ENCODE data around the gene EFCAB14.
"Not testable (repeated sequence)": the region's sequence is repeated elsewhere in the genome, so short reads cannot be mapped to it uniquely, and the experiment has no call there.

The EFCAB14 gene

DNA sequence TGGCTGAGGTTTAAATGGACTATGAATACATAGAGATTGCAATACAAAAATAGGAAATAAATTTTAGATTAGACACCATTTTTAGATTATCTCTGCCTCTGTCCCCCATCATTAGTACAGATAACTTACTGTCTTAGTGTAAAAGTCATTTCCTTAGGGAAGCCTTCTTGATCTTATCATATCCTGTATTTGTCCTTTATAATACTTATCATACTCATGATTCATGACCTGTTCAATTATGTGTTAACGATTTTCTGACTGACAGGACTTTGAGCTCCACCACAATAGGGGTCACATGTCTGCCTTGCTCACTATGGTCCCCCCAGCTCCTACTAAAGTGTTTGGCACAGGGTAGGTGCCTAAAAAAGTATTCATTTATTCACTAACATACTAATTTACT, 32.7 kb downstream of the EFCAB14 start:
- no peak for DNase-seq (ENCODE audit: low read depth in 2 of 2)

- no peak for DNase-seq (ENCODE audit: low read depth in 2 of 2)
Measured at GRCh38 chr1:46684670-46685069, 34.2 kb downstream of the EFCAB14 start.

- no peak for DNase-seq (ENCODE audit: low read depth in 2 of 2)
Measured at GRCh38 chr1:46682064-46682463, 36.9 kb downstream of the EFCAB14 start.

- no peak for DNase-seq (ENCODE audit: low read depth in 2 of 2)
Measured at GRCh38 chr1:46681333-46682034, 37.4 kb downstream of the EFCAB14 start.

GRCh38 chr1:46679789-46680573, 38.9 kb downstream of the EFCAB14 start:
- DNase-seq (ENCODE audit: low read depth in 2 of 2), result no peak

DNA sequence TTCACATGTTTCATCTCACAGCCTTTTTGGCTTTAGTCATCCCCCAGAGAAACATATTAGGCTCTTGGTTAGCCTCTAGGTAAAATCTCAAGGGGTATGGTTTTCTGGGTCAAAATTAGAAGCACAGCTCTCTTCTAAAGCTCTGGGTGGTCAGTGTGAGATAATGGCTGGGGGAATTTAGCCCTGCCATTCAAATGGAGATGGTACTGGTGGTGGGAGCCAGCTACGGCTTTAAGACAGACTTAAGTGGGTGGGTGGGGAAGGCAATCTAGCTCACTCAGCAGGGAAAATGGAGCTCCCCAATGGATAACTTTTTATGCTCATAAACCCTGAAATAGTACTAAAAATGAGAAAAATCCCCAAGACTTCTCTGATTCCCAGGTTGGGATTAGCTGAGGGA, 41.6 kb downstream of the EFCAB14 start:
- DNase-seq (ENCODE audit: low read depth in 2 of 2), result no peak

- no peak for DNase-seq (ENCODE audit: low read depth in 2 of 2)
Measured at GRCh38 chr1:46676531-46676930, 42.4 kb downstream of the EFCAB14 start.

- no peak for DNase-seq (ENCODE audit: low read depth in 2 of 2)
Measured at GRCh38 chr1:46675549-46676314, 43.2 kb downstream of the EFCAB14 start.

GRCh38 chr1:46673749-46674182, 45.1 kb downstream of the EFCAB14 start:
- DNase-seq (ENCODE audit: low read depth in 2 of 2), result no peak

- no peak for DNase-seq (ENCODE audit: low read depth in 2 of 2)
Measured at GRCh38 chr1:46672696-46673095, 46.2 kb downstream of the EFCAB14 start.

DNA sequence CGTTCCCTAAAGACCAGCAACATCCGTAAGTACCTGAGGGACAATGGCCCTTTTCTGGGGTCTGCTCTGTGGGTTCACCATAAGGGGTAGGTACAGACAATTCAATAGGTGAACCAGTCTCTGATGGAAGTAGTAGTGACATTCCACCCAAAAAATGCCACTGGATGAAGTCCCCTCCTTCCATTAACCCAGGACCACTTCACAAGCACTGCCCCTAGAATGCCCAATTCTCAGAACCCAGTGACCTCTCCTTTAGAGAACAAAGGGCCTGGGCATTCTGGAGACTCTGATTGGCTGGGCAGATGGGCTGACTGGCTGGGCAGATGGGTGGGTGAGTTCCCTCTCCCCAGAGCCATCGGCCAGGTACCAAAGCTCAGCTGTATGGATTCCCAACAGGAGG, 47.4 kb downstream of the EFCAB14 start, which contains the start of gene TEX38:
TEX38 (plus strand) TSS at position 301 of the 400 bp plus-strand sequence; CDS start at position 382, 81 bp downstream.
- DNase-seq (ENCODE audit: low read depth in 2 of 2), result no peak

GRCh38 chr1:46670134-46670533, 48.8 kb downstream of the EFCAB14 start:
- no peak for DNase-seq (ENCODE audit: low read depth in 2 of 2)

DNA sequence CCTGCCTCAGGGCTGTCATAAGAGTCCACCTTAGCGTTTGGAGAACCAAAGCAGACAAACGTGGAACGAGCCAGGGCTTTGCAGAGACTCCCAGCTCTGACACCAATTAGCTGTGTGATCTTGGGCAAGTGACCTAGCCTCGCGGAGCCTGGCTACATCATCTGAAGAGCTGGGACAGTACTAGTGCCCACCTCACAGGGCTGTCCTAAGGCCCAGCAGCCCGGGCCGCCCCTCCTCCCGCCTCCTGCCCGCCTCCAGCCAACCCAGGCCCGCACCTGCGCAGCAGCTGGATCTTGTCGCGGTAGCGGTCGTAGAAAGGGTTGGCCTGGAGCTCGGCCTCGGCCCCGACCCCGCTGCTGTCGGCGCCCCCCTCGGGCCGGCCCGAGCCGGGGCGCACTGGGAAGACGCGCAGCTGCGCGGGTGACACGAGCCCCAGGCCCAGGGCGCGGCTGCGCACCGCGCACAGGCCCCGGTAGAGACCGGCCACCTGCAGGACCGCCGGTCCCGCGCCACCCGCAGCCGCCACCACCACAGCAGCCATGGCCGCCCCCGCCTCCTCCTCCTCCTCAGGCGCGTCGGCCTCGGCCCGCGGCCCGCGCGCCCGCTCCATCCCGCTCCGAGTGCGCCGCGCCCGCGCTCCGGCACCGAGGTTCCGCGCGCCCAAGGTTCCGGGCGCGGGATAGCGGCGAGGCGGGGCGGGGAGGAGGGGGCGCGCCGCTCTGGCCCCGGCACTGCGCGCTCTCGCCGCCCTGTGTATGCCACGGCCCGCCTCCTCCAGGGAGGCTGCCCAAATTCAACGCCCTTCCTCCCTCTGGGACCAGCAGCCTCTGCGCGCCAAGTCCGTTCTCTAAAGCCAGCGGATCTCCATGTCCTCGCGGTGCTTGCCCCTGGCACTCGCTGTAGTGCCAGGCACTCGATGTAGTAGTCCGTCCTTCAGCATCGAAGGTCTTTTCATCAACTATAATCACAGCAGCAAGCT, 50.8 kb downstream of the EFCAB14 start, which contains the start of gene ATPAF1:
ATPAF1 (minus strand) TSS at position 583 of the 979 bp plus-strand sequence; CDS start at position 541, 42 bp downstream.
- DNase-seq (ENCODE audit: low read depth in 2 of 2), result peak; percentile 46 to 59

- no peak for DNase-seq (ENCODE audit: low read depth in 2 of 2)
Measured at GRCh38 chr1:46665983-46666382, 52.9 kb downstream of the EFCAB14 start.

DNA sequence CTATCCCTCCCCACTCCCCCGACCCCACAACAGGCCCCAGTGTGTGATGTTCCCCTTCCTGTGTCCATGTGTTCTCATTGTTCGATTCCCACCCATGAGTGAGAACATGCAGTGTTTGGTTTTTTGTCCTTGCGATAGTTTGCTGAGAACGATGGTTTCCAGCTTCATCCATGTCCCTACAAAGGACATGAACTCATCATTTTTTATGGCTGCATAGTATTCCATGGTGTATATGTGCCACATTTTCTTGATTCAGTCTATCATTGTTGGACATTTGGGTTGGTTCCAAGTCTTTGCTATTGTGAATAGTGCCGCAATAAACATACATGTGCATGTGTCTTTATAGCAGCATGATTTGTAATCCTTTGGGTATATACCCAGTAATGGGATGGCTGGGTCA, 56.0 kb downstream of the EFCAB14 start:
- DNase-seq (ENCODE audit: low read depth in 2 of 2), result not testable (repeated sequence)

DNA sequence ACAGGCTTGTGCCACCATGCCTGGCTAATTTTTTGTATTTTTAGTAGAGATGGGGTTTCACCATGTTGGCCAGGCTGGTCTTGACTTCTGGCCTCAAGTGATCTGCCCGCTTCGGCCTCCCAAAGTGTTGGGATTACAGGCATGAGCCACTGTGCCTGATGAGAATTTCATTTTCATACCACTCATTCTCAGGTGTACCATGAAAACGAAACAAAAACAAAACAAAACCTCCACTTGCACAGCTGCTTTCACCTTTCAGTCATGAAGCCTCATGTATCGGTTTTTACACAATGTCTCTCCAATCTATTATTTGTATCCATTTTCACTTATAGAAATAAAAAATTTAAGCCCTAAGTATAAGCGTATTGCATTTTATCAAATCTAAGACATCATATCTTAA, 58.8 kb downstream of the EFCAB14 start:
- DNase-seq (ENCODE audit: low read depth in 2 of 2), result not testable (repeated sequence)

GRCh38 chr1:46659307-46659870, 59.5 kb downstream of the EFCAB14 start:
- no peak for DNase-seq (ENCODE audit: low read depth in 2 of 2)

GRCh38 chr1:46657775-46658174, 61.1 kb downstream of the EFCAB14 start:
- no peak for DNase-seq (ENCODE audit: low read depth in 2 of 2)

GRCh38 chr1:46656643-46657042, 62.3 kb downstream of the EFCAB14 start:
- DNase-seq (ENCODE audit: low read depth in 2 of 2), result no peak

DNA sequence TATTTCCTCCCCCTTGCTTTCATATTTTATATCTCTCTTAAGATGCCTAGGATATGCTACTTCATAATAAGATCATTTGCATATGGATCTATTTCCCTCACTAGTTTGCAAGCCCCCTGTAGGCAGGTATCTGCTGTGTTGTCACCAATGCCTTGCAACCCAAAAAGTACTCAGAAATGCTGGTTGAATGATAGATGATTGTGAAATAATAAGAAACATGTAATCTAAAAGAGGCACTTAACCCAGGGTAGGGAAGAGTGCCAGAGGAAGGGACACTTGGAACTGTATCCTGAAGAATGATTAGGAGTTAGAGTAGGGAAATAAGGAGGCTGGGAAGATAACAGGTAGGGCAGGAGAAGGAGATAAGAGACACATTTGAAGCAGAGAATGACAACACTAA, 63.1 kb downstream of the EFCAB14 start:
- DNase-seq (ENCODE audit: low read depth in 2 of 2), result no peak

GRCh38 chr1:46654698-46655097, 64.2 kb downstream of the EFCAB14 start:
- not testable (repeated sequence) for DNase-seq (ENCODE audit: low read depth in 2 of 2)
